ENCODE measurements around the gene PCTP. TPM values are rescaled to one million over a fixed set of nuclear protein-coding genes. Genes with fewer than 3 reads are reported as not detected.

The PCTP gene
- total RNA-seq, 2 experiments from 2014 or later = 7.7 to 8.2 TPM

DNA sequence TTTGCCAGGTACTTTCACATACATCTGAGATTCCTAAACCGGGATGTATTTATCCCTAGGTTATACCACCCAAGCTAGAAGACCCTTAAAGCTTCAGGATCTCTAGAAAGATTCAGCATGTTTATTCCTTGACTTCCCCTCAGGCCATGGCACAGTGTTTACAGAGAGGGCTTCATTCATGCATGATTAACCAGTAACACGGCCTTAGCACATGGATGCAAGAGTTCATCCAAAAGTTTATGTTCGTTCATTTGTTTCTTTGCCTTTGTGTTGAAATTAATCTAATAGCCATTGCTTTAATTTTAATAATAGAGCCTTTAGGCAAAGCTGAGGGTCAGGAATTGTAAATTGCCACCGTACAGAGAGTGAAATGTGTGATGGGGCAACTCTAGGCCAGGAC is 13.8 kb downstream of the PCTP start:
- POLR2A ChIA-PET = no interaction called here

DNA sequence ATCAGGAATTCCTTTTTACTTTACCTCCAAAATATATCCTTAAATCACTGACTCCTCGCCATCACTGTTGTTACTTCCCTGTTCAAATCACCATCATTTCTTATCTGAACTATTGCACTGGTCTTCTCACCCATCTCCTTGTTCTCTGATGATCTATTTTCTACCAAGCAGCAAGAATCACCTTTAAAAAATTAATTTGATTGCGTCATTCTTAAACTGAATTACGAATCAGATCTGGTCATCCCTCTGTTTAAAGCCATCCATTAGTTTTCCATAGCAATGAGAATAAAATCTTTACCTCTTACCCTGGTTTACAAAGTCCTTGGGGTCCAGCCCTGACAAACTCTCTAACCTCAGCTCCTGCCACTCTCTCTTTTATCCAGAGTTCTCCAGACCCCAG is 14.6 kb downstream of the PCTP start:
- no peaks in the 10 kb centered on the region for H3K27me3 Mint-ChIP-seq (ENCODE audit: low read depth)
- CTCF ChIA-PET = no interaction called here
- H3K4me1 Mint-ChIP-seq (ENCODE audit: low read depth) = no peaks in the 10 kb centered on the region
- POLR2A ChIA-PET = no interaction called here
- no peak overlapping the region for H3K4me3 Mint-ChIP-seq
- no peak overlapping the region for H3K27ac Mint-ChIP-seq
- ATAC-seq (no peak), DNase-seq (no peak)
- no peaks in the 10 kb centered on the region for H3K36me3 Mint-ChIP-seq (ENCODE audit: low read depth)
- H3K9me3 Mint-ChIP-seq (ENCODE audit: insufficient read depth) = no peaks in the 10 kb centered on the region

More for the DNA sequence above, 13.8 kb downstream of the PCTP start:
- Mint-ChIP-seq H3K27ac (no peak overlapping the region), H3K9me3 (ENCODE audit: insufficient read depth) (no peaks in the 10 kb centered on the region), H3K4me1 (ENCODE audit: low read depth) (no peaks in the 10 kb centered on the region), H3K36me3 (ENCODE audit: low read depth) (no peaks in the 10 kb centered on the region), H3K27me3 (ENCODE audit: low read depth) (no peaks in the 10 kb centered on the region), H3K4me3 (no peak overlapping the region)
- no peak for DNase-seq
- no peak for ATAC-seq
- CTCF ChIA-PET = no interaction called here

DNA sequence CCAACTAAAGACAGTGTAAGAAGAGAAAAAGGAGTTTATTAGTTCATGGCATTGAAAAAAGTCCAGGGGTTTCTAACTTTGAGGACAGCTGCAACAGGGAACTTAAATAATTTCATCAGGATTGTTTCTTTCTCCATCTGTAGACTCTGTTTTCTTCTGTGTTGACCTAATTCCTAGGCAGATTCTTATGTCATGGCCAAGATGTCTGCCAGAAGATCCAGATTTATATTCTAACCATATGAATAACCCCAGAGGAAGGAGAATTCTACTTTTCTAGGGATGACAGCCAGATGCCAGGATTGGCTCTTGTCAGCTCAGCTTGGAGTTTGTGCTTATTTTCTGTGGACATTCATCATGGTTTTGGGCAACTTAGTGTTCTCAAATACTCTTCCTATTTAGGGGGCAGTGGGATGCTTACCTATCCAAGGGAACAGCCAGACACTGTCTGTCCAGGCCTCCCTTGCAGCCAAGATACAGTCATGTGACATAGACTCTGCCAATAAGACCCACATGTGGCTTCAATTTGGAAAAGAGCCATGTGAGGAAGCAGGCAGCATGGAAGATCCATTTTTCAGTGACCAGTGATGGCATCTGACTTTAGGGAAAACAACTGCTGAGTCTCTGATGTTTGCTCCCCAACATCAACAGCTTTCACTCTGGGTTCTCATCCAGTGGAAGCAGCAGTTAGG is 18.2 kb downstream of the PCTP start:
- POLR2A ChIA-PET = interaction anchor here (0.6 kb wide), 1 partner anchor 354 kb away, joined by 5 read pairs; no protein-coding TSS in a partner anchor
- Mint-ChIP-seq H3K4me1 (ENCODE audit: low read depth) (no peaks in the 10 kb centered on the region), H3K9me3 (ENCODE audit: insufficient read depth) (no peaks in the 10 kb centered on the region), H3K27ac (no peak overlapping the region), H3K36me3 (ENCODE audit: low read depth) (peaks cover 3% of the 10 kb centered on the region), H3K4me3 (no peak overlapping the region), H3K27me3 (ENCODE audit: low read depth) (no peaks in the 10 kb centered on the region)
- DNase-seq (no peak), ATAC-seq (no peak)
- CTCF ChIA-PET = interaction anchor here (1.4 to 3.1 kb wide), 2 partner anchors 13 to 243 kb away, joined by 3 to 21 read pairs; no protein-coding TSS in a partner anchor

DNA sequence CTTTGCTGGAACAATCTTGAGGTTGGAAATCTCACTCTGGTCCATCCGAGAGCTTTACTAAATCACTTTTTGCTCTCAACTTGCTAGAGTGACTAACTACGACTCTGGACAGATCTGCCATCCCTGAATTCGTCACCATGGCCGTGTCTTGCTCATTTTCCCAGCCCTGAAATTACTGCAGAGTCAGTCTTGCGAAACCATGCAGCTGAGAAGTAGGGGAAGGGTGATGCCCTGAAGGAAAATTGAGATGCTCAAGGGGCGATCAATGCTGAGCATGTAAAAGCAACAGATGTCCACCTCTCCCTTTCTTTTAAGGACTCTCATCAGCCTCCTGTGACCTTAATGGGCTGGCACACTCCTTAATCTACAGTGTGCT is 18.8 kb downstream of the PCTP start:
- CTCF ChIA-PET = interaction anchor here (0.6 to 3.1 kb wide), 5 partner anchors 13 to 243 kb away, joined by 3 to 21 read pairs (median 3); no protein-coding TSS in a partner anchor
- Mint-ChIP-seq H3K27me3 (ENCODE audit: low read depth) (no peaks in the 10 kb centered on the region), H3K9me3 (ENCODE audit: insufficient read depth) (no peaks in the 10 kb centered on the region), H3K4me1 (ENCODE audit: low read depth) (no peaks in the 10 kb centered on the region), H3K36me3 (ENCODE audit: low read depth) (peaks cover 3% of the 10 kb centered on the region), H3K27ac (no peak overlapping the region), H3K4me3 (no peak overlapping the region)
- ATAC-seq = no peak
- no peak for DNase-seq
- POLR2A ChIA-PET = interaction anchor here (0.6 kb wide), 1 partner anchor 354 kb away, joined by 5 read pairs; no protein-coding TSS in a partner anchor

DNA sequence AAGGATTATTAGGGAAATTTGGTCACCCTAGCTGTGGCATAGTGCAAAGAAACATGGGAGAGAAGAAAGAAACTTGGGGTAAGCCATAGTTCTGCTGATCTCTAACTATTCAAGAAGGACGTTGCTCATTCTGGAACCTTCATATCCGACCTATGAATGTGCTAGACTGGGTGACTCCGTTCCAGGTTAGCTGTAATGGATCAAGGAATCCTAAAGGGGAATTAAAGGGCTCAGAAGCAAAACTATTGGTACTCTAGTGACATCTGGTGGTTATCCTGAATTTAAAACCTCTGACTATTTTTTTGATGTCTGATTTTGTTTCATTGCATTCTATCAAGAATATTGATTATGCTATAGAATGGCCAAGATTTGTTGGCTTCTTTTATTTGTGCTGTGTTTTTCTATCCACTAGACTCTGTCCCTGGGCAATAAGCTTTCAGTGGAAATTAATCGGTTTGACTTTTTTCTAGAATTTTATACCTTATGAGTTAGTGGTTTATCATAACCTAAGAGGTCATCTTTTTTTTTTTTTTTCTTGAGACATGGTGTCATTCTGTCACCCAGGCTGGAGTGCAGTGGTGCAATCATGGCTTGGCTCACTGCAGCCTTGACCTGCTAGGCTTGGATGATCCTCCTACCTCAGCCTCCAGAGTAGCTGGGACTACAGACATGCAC is 19.5 kb downstream of the PCTP start:
- CTCF ChIA-PET = interaction anchor here (0.6 to 3.1 kb wide), 8 partner anchors 12 to 256 kb away, joined by 3 to 21 read pairs (median 4); no protein-coding TSS in a partner anchor
- Mint-ChIP-seq H3K9me3 (ENCODE audit: insufficient read depth) (no peaks in the 10 kb centered on the region), H3K27me3 (ENCODE audit: low read depth) (no peaks in the 10 kb centered on the region), H3K4me3 (no peak overlapping the region), H3K36me3 (ENCODE audit: low read depth) (peaks cover 3% of the 10 kb centered on the region), H3K4me1 (ENCODE audit: low read depth) (no peaks in the 10 kb centered on the region), H3K27ac (no peak overlapping the region)
- DNase-seq (no peak), ATAC-seq (no peak)
- POLR2A ChIA-PET = no interaction called here

DNA sequence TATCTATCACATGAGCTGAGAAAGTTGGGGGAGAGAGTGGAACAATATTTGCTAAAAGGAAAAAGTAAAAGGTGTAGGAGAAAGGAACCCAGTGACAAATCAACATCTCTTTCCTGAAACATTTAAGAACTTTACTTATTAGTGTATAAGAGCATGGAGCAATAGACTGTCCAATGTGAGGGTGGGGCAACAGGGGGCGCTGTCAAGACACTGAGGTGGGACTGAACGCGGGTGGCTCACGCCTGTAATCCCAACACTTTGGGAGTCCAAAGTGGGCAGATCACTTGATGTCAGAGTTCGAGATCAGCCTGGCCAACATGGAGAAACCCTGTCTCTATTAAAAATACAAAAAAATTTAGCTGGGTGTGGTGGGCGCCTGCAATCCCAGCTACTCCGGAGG is 21.2 kb downstream of the PCTP start:
- H3K4me3 Mint-ChIP-seq = no peak overlapping the region
- H3K27me3 Mint-ChIP-seq (ENCODE audit: low read depth) = no peaks in the 10 kb centered on the region
- ChIA-PET POLR2A (no interaction called here), CTCF (interaction anchor here (1.2 to 3.1 kb wide), 4 partner anchors 22 to 258 kb away, joined by 3 to 21 read pairs (median 4); no protein-coding TSS in a partner anchor)
- H3K36me3 Mint-ChIP-seq (ENCODE audit: low read depth) = peaks cover 10% of the 10 kb centered on the region
- ATAC-seq = no peak
- peaks cover 9% of the 10 kb centered on the region for H3K4me1 Mint-ChIP-seq (ENCODE audit: low read depth)
- DNase-seq = no peak
- H3K27ac Mint-ChIP-seq = no peak overlapping the region
- H3K9me3 Mint-ChIP-seq (ENCODE audit: insufficient read depth) = no peaks in the 10 kb centered on the region

DNA sequence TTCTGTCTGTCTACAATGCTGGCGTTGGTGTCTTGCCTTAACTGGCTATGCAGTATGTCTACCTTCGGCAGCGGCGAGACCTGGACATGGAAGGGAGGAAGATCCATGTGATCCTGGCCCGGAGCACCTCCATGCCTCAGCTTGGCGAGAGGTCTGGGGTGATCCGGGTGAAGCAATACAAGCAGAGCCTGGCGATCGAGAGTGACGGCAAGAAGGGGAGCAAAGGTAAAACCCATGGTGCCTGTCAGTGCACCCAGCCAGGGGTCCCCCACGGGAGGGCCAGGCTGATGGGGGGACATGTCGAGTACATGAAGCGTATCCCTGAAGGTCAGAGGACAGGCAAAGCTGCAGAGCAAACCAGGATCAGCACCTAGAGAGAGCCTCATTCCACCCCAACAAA is 22.8 kb downstream of the PCTP start:
- ATAC-seq (no peak), DNase-seq (no peak)
- peaks cover 10% of the 10 kb centered on the region for H3K36me3 Mint-ChIP-seq (ENCODE audit: low read depth)
- no peaks in the 10 kb centered on the region for H3K27me3 Mint-ChIP-seq (ENCODE audit: low read depth)
- ChIA-PET CTCF (interaction anchor here (1.4 kb wide), 1 partner anchor 38 kb away, joined by 3 read pairs; no protein-coding TSS in a partner anchor), POLR2A (no interaction called here)
- peaks cover 13% of the 10 kb centered on the region for H3K4me1 Mint-ChIP-seq (ENCODE audit: low read depth)
- no peak overlapping the region for H3K27ac Mint-ChIP-seq
- no peaks in the 10 kb centered on the region for H3K9me3 Mint-ChIP-seq (ENCODE audit: insufficient read depth)
- H3K4me3 Mint-ChIP-seq = no peak overlapping the region

DNA sequence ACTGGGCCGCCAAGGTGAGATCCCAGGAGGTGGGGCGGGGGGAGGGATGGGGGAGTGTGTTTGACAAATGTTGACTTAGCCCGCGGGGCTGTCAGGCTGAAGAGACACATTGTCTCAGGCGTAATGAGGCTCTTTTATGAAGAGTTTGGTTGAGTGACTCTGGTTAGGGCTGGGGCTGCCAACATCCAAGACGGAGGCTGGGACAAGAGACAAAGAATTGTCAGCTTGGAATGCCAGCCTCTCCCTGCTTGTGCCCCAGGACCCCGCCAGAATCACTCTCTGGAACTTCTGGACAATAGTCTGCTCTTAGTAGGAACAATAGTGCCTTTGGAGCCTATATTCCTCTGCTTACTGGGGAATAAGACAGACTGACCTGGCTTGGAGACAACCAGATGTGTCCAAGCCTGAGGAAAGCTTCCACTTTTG is 24.0 kb downstream of the PCTP start:
- Mint-ChIP-seq H3K9me3 (ENCODE audit: insufficient read depth) (no peaks in the 10 kb centered on the region), H3K36me3 (ENCODE audit: low read depth) (peaks cover 10% of the 10 kb centered on the region), H3K4me3 (no peak overlapping the region), H3K27me3 (ENCODE audit: low read depth) (no peaks in the 10 kb centered on the region), H3K27ac (no peak overlapping the region), H3K4me1 (ENCODE audit: low read depth) (peaks cover 13% of the 10 kb centered on the region)
- ChIA-PET POLR2A (no interaction called here), CTCF (interaction anchor here (1.4 kb wide), 1 partner anchor 40 kb away, joined by 3 read pairs; no protein-coding TSS in a partner anchor)
- ATAC-seq (no peak), DNase-seq (no peak)

DNA sequence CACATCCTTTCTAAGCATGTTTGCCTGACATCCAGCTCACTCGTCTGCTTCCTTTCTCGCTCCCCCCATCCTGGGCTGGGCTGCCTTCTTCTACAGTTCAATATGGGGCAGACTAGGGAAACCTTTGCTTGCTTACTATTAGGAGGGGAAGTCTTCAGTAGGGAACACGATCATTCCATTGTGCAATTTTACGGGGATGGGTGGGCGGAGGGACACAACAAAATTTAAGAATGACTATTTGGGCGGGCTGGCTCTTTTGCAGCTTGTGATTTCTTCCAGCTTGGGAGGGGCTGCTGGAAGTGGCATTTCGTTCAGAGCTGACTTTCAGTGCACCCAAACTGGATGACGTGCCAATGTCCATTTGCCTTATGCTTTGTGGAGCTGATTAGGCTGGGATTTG is 25.4 kb downstream of the PCTP start:
- ChIA-PET POLR2A (interaction anchor here (0.6 kb wide), 1 partner anchor 306 kb away, joined by 3 read pairs; no protein-coding TSS in a partner anchor), CTCF (no interaction called here)
- peaks cover 13% of the 10 kb centered on the region for H3K4me1 Mint-ChIP-seq (ENCODE audit: low read depth)
- no peak for DNase-seq
- no peak overlapping the region for H3K27ac Mint-ChIP-seq
- H3K36me3 Mint-ChIP-seq (ENCODE audit: low read depth) = peaks cover 10% of the 10 kb centered on the region
- peaks cover 2% of the 10 kb centered on the region for H3K27me3 Mint-ChIP-seq (ENCODE audit: low read depth)
- no peak for ATAC-seq
- no peak overlapping the region for H3K4me3 Mint-ChIP-seq
- no peaks in the 10 kb centered on the region for H3K9me3 Mint-ChIP-seq (ENCODE audit: insufficient read depth)

DNA sequence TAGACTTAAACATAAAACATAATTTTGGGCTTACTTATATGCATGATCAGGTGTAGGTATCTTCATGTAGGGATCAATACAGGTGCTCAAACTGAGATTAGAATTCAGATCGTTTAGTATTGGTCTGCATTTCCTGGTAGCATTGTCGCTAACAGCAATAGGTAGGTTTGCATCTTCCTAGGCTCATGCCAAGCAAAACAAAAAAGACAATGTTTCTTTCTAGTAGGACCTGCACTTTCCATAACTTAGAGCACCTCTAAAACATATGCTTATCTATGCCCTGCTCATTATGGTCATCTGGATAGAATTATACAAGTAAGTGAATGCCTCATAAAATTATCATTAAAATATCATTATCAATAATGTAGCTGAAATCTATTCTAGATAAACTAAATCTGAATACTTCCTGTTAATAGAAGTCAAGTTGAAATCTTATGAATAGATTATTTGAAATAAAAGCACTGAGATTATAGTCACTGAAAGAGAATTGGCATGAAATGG is 26.7 kb downstream of the PCTP start:
- ChIA-PET POLR2A (no interaction called here), CTCF (no interaction called here)
- ATAC-seq (no peak), DNase-seq (no peak)
- no peak overlapping the region for H3K4me3 Mint-ChIP-seq
- no peaks in the 10 kb centered on the region for H3K9me3 Mint-ChIP-seq (ENCODE audit: insufficient read depth)
- H3K36me3 Mint-ChIP-seq (ENCODE audit: low read depth) = peaks cover 7% of the 10 kb centered on the region
- H3K27me3 Mint-ChIP-seq (ENCODE audit: low read depth) = peaks cover 2% of the 10 kb centered on the region
- H3K4me1 Mint-ChIP-seq (ENCODE audit: low read depth) = peaks cover 13% of the 10 kb centered on the region
- no peak overlapping the region for H3K27ac Mint-ChIP-seq

DNA sequence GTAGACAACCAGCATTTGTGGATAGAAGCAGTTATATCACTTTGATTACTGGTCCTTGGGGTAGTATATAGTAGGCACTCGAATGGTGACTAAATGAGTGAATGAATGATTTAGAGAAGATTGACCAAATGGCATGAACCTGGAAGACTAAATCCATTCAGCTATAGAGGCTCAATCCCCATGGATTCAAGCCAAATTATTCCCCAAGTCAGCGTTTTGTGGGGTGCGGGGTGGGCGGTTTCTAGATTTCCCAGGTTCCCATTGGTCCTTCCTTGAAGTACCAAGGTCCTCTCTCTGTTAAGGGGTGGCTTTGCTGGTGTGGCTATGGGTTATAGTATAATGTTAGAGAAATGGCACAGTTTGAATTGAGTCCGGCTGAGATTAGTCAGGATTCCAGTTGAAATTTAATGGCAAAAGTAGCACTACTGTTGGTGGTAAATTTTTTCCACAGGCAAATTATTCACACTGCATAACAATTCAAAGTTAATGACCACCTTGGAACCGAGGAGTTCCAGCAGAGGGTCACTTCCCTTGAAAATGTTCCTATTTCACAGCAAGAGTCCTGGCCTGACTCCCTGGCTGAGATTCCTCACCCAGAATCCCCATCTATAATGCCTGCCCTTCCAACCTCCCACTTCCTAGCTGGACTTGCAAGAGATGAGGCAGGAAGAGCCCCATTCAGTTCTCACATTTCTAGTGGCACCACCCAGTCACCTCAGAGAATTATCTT is 27.7 kb downstream of the PCTP start:
- Mint-ChIP-seq H3K27me3 (ENCODE audit: low read depth) (peaks cover 2% of the 10 kb centered on the region), H3K4me1 (ENCODE audit: low read depth) (peaks cover 13% of the 10 kb centered on the region), H3K4me3 (no peak overlapping the region), H3K36me3 (ENCODE audit: low read depth) (peaks cover 7% of the 10 kb centered on the region), H3K27ac (no peak overlapping the region), H3K9me3 (ENCODE audit: insufficient read depth) (no peaks in the 10 kb centered on the region)
- ChIA-PET CTCF (no interaction called here), POLR2A (no interaction called here)
- no peak for ATAC-seq
- DNase-seq = no peak
